H9 (cell line): Measurements from ENCODE around the gene BEGAIN. TPM values are rescaled to one million over a fixed set of nuclear protein-coding genes. Genes with fewer than 3 reads are reported as not detected.

Source experiments
- DNase-seq: peaks from one replicate; pipeline ENCODE4 v3.0.0-alpha.2; 2017
- H2AFZ ChIP-seq: one replicate; pipeline ENCODE4 v1.6.1; 2013; ENCODE audit warnings: mild to moderate bottlenecking, low read length, control low read depth, moderate library complexity
- H2AK5ac ChIP-seq: 2 replicates; pipeline ENCODE4 v1.6.1; 2013; ENCODE audit warnings: low read length, control low read depth, mixed read lengths; ENCODE audit not compliant: insufficient read length
- H2BK120ac ChIP-seq: one replicate; pipeline ENCODE4 v1.6.1; 2013; ENCODE audit warnings: low read depth, mild to moderate bottlenecking, low read length, control low read depth, inconsistent platforms; ENCODE audit not compliant: poor library complexity, severe bottlenecking
- H2BK12ac ChIP-seq: 2 replicates; pipeline ENCODE4 v1.6.1; 2013; ENCODE audit warnings: low read length, control low read depth, mixed read lengths, low read depth; ENCODE audit not compliant: insufficient read length
- H2BK15ac ChIP-seq: 2 replicates; pipeline ENCODE4 v1.6.1; 2013; ENCODE audit warnings: low read depth, low read length, control low read depth
- H2BK20ac ChIP-seq: one replicate; pipeline ENCODE4 v1.6.1; 2013; ENCODE audit warnings: low read depth, mild to moderate bottlenecking, low read length, control low read depth, inconsistent platforms; ENCODE audit not compliant: poor library complexity, severe bottlenecking
- H2BK5ac ChIP-seq: 2 replicates; pipeline ENCODE4 v1.6.1; 2013; ENCODE audit warnings: low read length, control low read depth, mixed read lengths; ENCODE audit not compliant: insufficient read length
- H3K14ac ChIP-seq: 2 replicates; pipeline ENCODE4 v1.6.1; 2013; ENCODE audit warnings: low read length, control low read depth; ENCODE audit not compliant: insufficient read depth
- H3K18ac ChIP-seq: 2 replicates; pipeline ENCODE4 v1.6.1; 2013; ENCODE audit warnings: low read depth, mild to moderate bottlenecking, mixed read lengths, low read length, control low read depth; ENCODE audit not compliant: insufficient read length
- H3K23ac ChIP-seq: 2 replicates; pipeline ENCODE4 v1.6.1; 2013; ENCODE audit warnings: low read length, control low read depth, mixed read lengths, low read depth; ENCODE audit not compliant: insufficient read length
- H3K23me2 ChIP-seq: 2 replicates; pipeline ENCODE4 v1.6.1; 2013; ENCODE audit warnings: low read depth, mild to moderate bottlenecking, mixed read lengths, low read length, control low read depth; ENCODE audit not compliant: insufficient read length, poor library complexity, severe bottlenecking
- H3K27ac ChIP-seq: 2 replicates; pipeline ENCODE4 v1.5.1; 2013; ENCODE audit warnings: low read length, control low read depth, mixed read lengths, low read depth; ENCODE audit not compliant: insufficient read length
- H3K27me3 ChIP-seq: 2 replicates; pipeline ENCODE4 v1.6.1; 2013; ENCODE audit warnings: low read length, control low read depth, inconsistent platforms; ENCODE audit not compliant: insufficient read depth
- H3K4ac ChIP-seq: 2 replicates; pipeline ENCODE4 v1.6.1; 2013; ENCODE audit warnings: low read depth, mild to moderate bottlenecking, control low read depth, inconsistent platforms, low read length, moderate library complexity
- H3K4me1 ChIP-seq: 2 replicates; pipeline ENCODE4 v1.6.1; 2013; ENCODE audit warnings: low read length, control low read depth, inconsistent platforms; ENCODE audit not compliant: insufficient read depth
- H3K4me2 ChIP-seq: 2 replicates; pipeline ENCODE4 v1.6.1; 2013; ENCODE audit warnings: low read length, control low read depth, mixed read lengths; ENCODE audit not compliant: insufficient read length, insufficient read depth
- H3K56ac ChIP-seq: 2 replicates; pipeline ENCODE4 v1.6.1; 2013; ENCODE audit warnings: low read depth, mild to moderate bottlenecking, mixed read lengths, low read length, control low read depth; ENCODE audit not compliant: insufficient read length
- H3K79me1 ChIP-seq: 2 replicates; pipeline ENCODE4 v1.6.1; 2013; ENCODE audit warnings: low read depth, mild to moderate bottlenecking, moderate library complexity, low read length, control low read depth, inconsistent platforms; ENCODE audit not compliant: insufficient read depth, poor library complexity, severe bottlenecking
- H3K79me2 ChIP-seq: 2 replicates; pipeline ENCODE4 v1.6.1; 2013; ENCODE audit warnings: low read length, control low read depth, inconsistent platforms; ENCODE audit not compliant: insufficient read depth
- H3K9ac ChIP-seq: 2 replicates; pipeline ENCODE4 v1.6.1; 2013; ENCODE audit warnings: low read length, control low read depth, mixed read lengths; ENCODE audit not compliant: insufficient read length; ENCODE audit errors: extremely low read depth
- H3K9me3 ChIP-seq: one replicate; pipeline ENCODE4 v1.6.1; 2013; ENCODE audit warnings: low read depth, low read length, inconsistent platforms; ENCODE audit not compliant: control insufficient read depth
- H3T11ph ChIP-seq: one replicate; pipeline ENCODE4 v1.6.1; 2013; ENCODE audit warnings: mild to moderate bottlenecking, low read length, control low read depth, inconsistent platforms
- H4K20me1 ChIP-seq: one replicate; pipeline ENCODE4 v1.6.1; 2013; ENCODE audit not compliant: control insufficient read depth, insufficient read length, insufficient read depth
- H4K5ac ChIP-seq: 2 replicates; pipeline ENCODE4 v1.6.1; 2013; ENCODE audit warnings: low read depth, mild to moderate bottlenecking, mixed read lengths, low read length, control low read depth; ENCODE audit not compliant: insufficient read length
- H4K8ac ChIP-seq: replicated peaks from 2 replicates; pipeline ENCODE4 v1.6.1; 2013; ENCODE audit warnings: low read length, control low read depth, mixed read lengths, low read depth; ENCODE audit not compliant: insufficient read length
- H4K91ac ChIP-seq: 2 replicates; pipeline ENCODE4 v1.6.1; 2013; ENCODE audit warnings: low read depth, mild to moderate bottlenecking, moderate library complexity, mixed read lengths, low read length, control low read depth; ENCODE audit not compliant: insufficient read length
- H3K27ac Mint-ChIP-seq, 3 experiments: 2 replicates in 2 of 3; 3 replicates in 1 of 3; pipeline ENCODE4 v1.8.0; 2020 to 2021; ENCODE audit warnings: mixed read lengths in 3 of 3, mild to moderate bottlenecking in 1 of 3, moderate library complexity in 1 of 3
- H3K27me3 Mint-ChIP-seq: 2 replicates; pipeline ENCODE4 v1.8.0; 2021; ENCODE audit warnings: low read depth, mild to moderate bottlenecking, moderate library complexity, mixed read lengths
- H3K36me3 Mint-ChIP-seq, 3 experiments: 2 replicates in 2 of 3; 3 replicates in 1 of 3; pipeline ENCODE4 v1.8.0; 2020 to 2021; ENCODE audit warnings: low read depth in 3 of 3, mixed read lengths in 3 of 3; ENCODE audit not compliant: insufficient read depth in 1 of 3
- H3K4me1 Mint-ChIP-seq, 2 experiments: 2 replicates each; pipeline ENCODE4 v1.8.0; 2020; ENCODE audit warnings: mixed read lengths in 2 of 2
- H3K4me3 Mint-ChIP-seq, 2 experiments: 2 replicates in 1 of 2; 3 replicates in 1 of 2; pipeline ENCODE4 v1.8.0; 2020 to 2021; ENCODE audit warnings: mild to moderate bottlenecking in 2 of 2, mixed read lengths in 2 of 2, moderate library complexity in 1 of 2
- H3K9me3 Mint-ChIP-seq, 2 experiments: 2 replicates in 1 of 2; 3 replicates in 1 of 2; pipeline ENCODE4 v1.8.0; 2020; ENCODE audit warnings: mild to moderate bottlenecking in 2 of 2, mixed read lengths in 2 of 2, moderate library complexity in 1 of 2
- WGBS: extraction: QIAGEN DNeasy Blood & Tissue Kit; methylation state at CpG from one replicate; pipeline ENCODE4 v1.1.7; 2013; ENCODE audit warnings: missing lambda C conversion rate, low lambda C conversion rate, mixed read lengths; ENCODE audit not compliant: insufficient read length; ENCODE audit errors: extremely low coverage; 5-methylcytosine and 5-hydroxymethylcytosine counted together
- total RNA-seq: library from RNA; stranded (reverse); gene quantifications from 2 replicates; pipeline ENCODE4 v1.2.1, GENCODE V29; 2021
- TF ChIP-seq, protein P1 (sequence below): fragments of 200-600 bp; sonication (generic); conservative IDR thresholded peaks from 3 replicates; pipeline ENCODE4 v1.8.0; 2021; ENCODE audit warnings: antibody characterized with exemption, mild to moderate bottlenecking

The BEGAIN gene
- total RNA-seq, 1 experiment from 2014 or later, result 2.6 TPM

DNA sequence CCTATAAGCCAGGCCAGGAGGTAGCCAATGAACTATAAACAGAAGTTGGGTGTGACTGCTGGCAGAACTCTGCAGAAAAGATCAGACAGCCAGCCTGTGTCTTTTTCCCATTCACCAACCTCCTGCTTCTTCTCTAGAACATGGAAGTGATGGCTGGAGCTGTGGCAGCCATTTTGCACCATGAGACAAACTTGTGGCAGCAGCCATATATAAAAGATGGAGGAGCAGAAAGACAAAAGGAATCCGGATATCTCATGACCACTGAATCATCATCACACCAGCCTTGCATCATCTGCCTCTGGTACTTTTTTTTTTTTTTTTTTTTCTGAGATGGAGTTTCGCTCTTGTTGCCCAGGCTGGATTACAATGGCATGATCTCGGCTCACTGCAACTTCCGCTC, 8.7 kb downstream of the BEGAIN start:
- no peak overlapping the region for H3K14ac ChIP-seq
- H3K4me1 Mint-ChIP-seq, result peaks cover under 1 to 4% of the 10 kb centered on the region in 2 experiments; a peak in 3 of 4 replicates
- no peaks in the 10 kb centered on the region for H3K4me1 ChIP-seq
- H3K4ac ChIP-seq, result no peak overlapping the region
- no peak for DNase-seq
- peaks cover 3% of the 10 kb centered on the region for H4K20me1 ChIP-seq
- H3K9me3 Mint-ChIP-seq, result no peaks in the 10 kb centered on the region
- no peak overlapping the region for H4K8ac ChIP-seq
- no peak overlapping the region for H3K23ac ChIP-seq
- no peak overlapping the region for H2AFZ ChIP-seq
- no peaks in the 10 kb centered on the region for H3K9me3 ChIP-seq
- no peak overlapping the region for H2BK12ac ChIP-seq
- H3K4me3 Mint-ChIP-seq, result no peak overlapping the region
- H3K4me2 ChIP-seq, result no peak overlapping the region
- H3T11ph ChIP-seq, result no peak overlapping the region
- no peak overlapping the region for H3K27ac Mint-ChIP-seq
- no peak overlapping the region for H4K91ac ChIP-seq
- no CpG with 5 or more reads among the region's 4 CpGs for WGBS
- no peak overlapping the region for H3K9ac ChIP-seq
- no peak overlapping the region for H2BK5ac ChIP-seq
- H2BK20ac ChIP-seq, result no peak overlapping the region
- H3K56ac ChIP-seq, result no peak overlapping the region
- no peak overlapping the region for H2AK5ac ChIP-seq
- TF ChIP-seq, protein P1, sequence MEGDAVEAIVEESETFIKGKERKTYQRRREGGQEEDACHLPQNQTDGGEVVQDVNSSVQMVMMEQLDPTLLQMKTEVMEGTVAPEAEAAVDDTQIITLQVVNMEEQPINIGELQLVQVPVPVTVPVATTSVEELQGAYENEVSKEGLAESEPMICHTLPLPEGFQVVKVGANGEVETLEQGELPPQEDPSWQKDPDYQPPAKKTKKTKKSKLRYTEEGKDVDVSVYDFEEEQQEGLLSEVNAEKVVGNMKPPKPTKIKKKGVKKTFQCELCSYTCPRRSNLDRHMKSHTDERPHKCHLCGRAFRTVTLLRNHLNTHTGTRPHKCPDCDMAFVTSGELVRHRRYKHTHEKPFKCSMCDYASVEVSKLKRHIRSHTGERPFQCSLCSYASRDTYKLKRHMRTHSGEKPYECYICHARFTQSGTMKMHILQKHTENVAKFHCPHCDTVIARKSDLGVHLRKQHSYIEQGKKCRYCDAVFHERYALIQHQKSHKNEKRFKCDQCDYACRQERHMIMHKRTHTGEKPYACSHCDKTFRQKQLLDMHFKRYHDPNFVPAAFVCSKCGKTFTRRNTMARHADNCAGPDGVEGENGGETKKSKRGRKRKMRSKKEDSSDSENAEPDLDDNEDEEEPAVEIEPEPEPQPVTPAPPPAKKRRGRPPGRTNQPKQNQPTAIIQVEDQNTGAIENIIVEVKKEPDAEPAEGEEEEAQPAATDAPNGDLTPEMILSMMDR, result no peak
- no peaks in the 10 kb centered on the region for H3K36me3 Mint-ChIP-seq
- H3K27me3 ChIP-seq, result no peaks in the 10 kb centered on the region
- H3K27me3 Mint-ChIP-seq, result peaks cover 22% of the 10 kb centered on the region
- no peaks in the 10 kb centered on the region for H3K23me2 ChIP-seq
- H2BK15ac ChIP-seq, result no peak overlapping the region
- no peak overlapping the region for H4K5ac ChIP-seq
- no peaks in the 10 kb centered on the region for H3K79me1 ChIP-seq
- no peak overlapping the region for H3K27ac ChIP-seq
- H3K18ac ChIP-seq, result no peak overlapping the region
- H3K79me2 ChIP-seq, result no peaks in the 10 kb centered on the region
- no peak overlapping the region for H2BK120ac ChIP-seq
